HEK293 (cell line): ENCODE measurements around the gene KIF21B.

Source experiments
- CTCF ChIA-PET: fragments of 350-600 bp; formaldehyde crosslinking; extraction: SDS; loops from one replicate; lab custom pipeline; 2021; ENCODE audit warnings: antibody characterized with exemption; lab: Yijun Ruan, JAX
- POLR2A ChIA-PET: fragments of 300-600 bp; formaldehyde crosslinking; extraction: SDS; loops from one replicate; lab custom pipeline; 2020; ENCODE audit warnings: antibody characterized with exemption, inconsistent platforms; lab: Yijun Ruan, JAX
- H3K27ac ChIP-seq: fragments of 200-500 bp; sonication (Bioruptor generic); 2 replicates; pipeline ENCODE4 v1.5.1; 2014; ENCODE audit warnings: low read depth, low read length, control low read depth, inconsistent platforms; ENCODE audit errors: extremely low read depth
- H3K36me3 ChIP-seq, 2 experiments: fragments of 200-500 bp in 1 of 2; sonication (Bioruptor generic) in 1 of 2; 1 replicate in 1 of 2; 2 replicates in 1 of 2; pipeline ENCODE4 v1.5.1; 2014 to 2017; ENCODE audit warnings: inconsistent platforms in 2 of 2, low read length in 2 of 2; ENCODE audit not compliant: control insufficient read depth in 2 of 2, insufficient read depth in 1 of 2
- H3K4me1 ChIP-seq: fragments of 200-500 bp; sonication (Bioruptor generic); 2 replicates; pipeline ENCODE4 v1.5.1; 2014; ENCODE audit warnings: mild to moderate bottlenecking, low read length, inconsistent platforms; ENCODE audit not compliant: control insufficient read depth, insufficient read depth
- H3K4me3 ChIP-seq: 2 replicates; pipeline ENCODE4 v1.5.1; 2011; ENCODE audit warnings: low read depth, mild to moderate bottlenecking, control low read depth, low read length, moderate library complexity
- H3K9me3 ChIP-seq: fragments of 200-500 bp; sonication (Bioruptor generic); 2 replicates; pipeline ENCODE4 v1.5.1; 2014; ENCODE audit warnings: low read depth, low read length, inconsistent platforms; ENCODE audit not compliant: control insufficient read depth, insufficient read depth
- KLF8 ChIP-seq: fragments of 450-650 bp; formaldehyde crosslinking; IDR thresholded peaks from 2 replicates; pipeline ENCODE4 v1.5.1; 2016; ENCODE audit warnings: missing biosample characterization, missing genetic modification characterization
- KLF9 ChIP-seq: fragments of 450-650 bp; formaldehyde crosslinking; IDR thresholded peaks from 2 replicates; pipeline ENCODE4 v1.5.1; 2016; ENCODE audit warnings: missing biosample characterization, missing genetic modification characterization, low read depth
- SALL2 ChIP-seq: fragments of 450-650 bp; formaldehyde crosslinking; IDR thresholded peaks from 2 replicates; pipeline ENCODE4 v1.5.0; 2017; ENCODE audit warnings: missing biosample characterization, mild to moderate bottlenecking, missing genetic modification characterization, borderline replicate concordance
- SETDB1 ChIP-seq: IDR thresholded peaks from one replicate; pipeline ENCODE4 v1.6.1; 2017; ENCODE audit warnings: mild to moderate bottlenecking, low read length, moderate library complexity, mixed read lengths; ENCODE audit not compliant: insufficient read length
- TRIM28 ChIP-seq: IDR thresholded peaks from 2 replicates; pipeline ENCODE4 v1.6.1; 2011; ENCODE audit warnings: low read length, control low read depth, borderline replicate concordance
- WT1 ChIP-seq: fragments of 450-650 bp; formaldehyde crosslinking; IDR thresholded peaks from 2 replicates; pipeline ENCODE4 v1.5.1; 2016; ENCODE audit warnings: missing biosample characterization, missing genetic modification characterization
- ZEB2 ChIP-seq: fragments of 450-650 bp; formaldehyde crosslinking; IDR thresholded peaks from 2 replicates; pipeline ENCODE4 v1.5.1; 2016; ENCODE audit warnings: missing biosample characterization, missing genetic modification characterization
- ZNF140 ChIP-seq: fragments of 450-650 bp; formaldehyde crosslinking; IDR thresholded peaks from 2 replicates; pipeline ENCODE4 v1.5.1; 2016; ENCODE audit warnings: missing biosample characterization, missing genetic modification characterization
- ZNF2 ChIP-seq: fragments of 450-650 bp; formaldehyde crosslinking; IDR thresholded peaks from 2 replicates; pipeline ENCODE4 v1.5.1; 2016; ENCODE audit warnings: missing biosample characterization, missing genetic modification characterization
- ZNF214 ChIP-seq: fragments of 450-650 bp; formaldehyde crosslinking; IDR thresholded peaks from 2 replicates; pipeline ENCODE4 v1.5.1; 2017; ENCODE audit warnings: missing biosample characterization, mild to moderate bottlenecking, missing genetic modification characterization, borderline replicate concordance
- ZNF324 ChIP-seq: fragments of 450-650 bp; formaldehyde crosslinking; IDR thresholded peaks from 2 replicates; pipeline ENCODE4 v1.5.1; 2016; ENCODE audit warnings: missing biosample characterization, missing genetic modification characterization
- ZNF654 ChIP-seq: fragments of 450-650 bp; formaldehyde crosslinking; IDR thresholded peaks from 2 replicates; pipeline ENCODE4 v1.5.1; 2016; ENCODE audit warnings: low read depth, missing biosample characterization, missing genetic modification characterization
- ZNF785 ChIP-seq: fragments of 450-650 bp; formaldehyde crosslinking; IDR thresholded peaks from 2 replicates; pipeline ENCODE4 v1.5.1; 2016; ENCODE audit warnings: missing biosample characterization, missing genetic modification characterization
- ZNF791 ChIP-seq: fragments of 450-650 bp; formaldehyde crosslinking; IDR thresholded peaks from 2 replicates; pipeline ENCODE4 v1.5.1; 2016; ENCODE audit warnings: missing biosample characterization, missing genetic modification characterization
- ZXDB ChIP-seq: fragments of 450-650 bp; formaldehyde crosslinking; IDR thresholded peaks from 2 replicates; pipeline ENCODE4 v1.5.1; 2016; ENCODE audit warnings: missing biosample characterization, missing genetic modification characterization
- TF ChIP-seq, protein P1 (sequence below): fragments of 450-650 bp; formaldehyde crosslinking; IDR thresholded peaks from 2 replicates; pipeline ENCODE4 v1.5.1; 2016; ENCODE audit warnings: missing biosample characterization, missing genetic modification characterization
- TF ChIP-seq, protein P2 (sequence below): fragments of 450-650 bp; formaldehyde crosslinking; IDR thresholded peaks from 2 replicates; pipeline ENCODE4 v1.5.1; 2016; ENCODE audit warnings: missing biosample characterization, missing genetic modification characterization
- TF ChIP-seq, protein P3 (sequence below): fragments of 450-650 bp; formaldehyde crosslinking; IDR thresholded peaks from 2 replicates; pipeline ENCODE4 v1.5.1; 2016; ENCODE audit warnings: missing biosample characterization, missing genetic modification characterization

KIF21B gene

DNA sequence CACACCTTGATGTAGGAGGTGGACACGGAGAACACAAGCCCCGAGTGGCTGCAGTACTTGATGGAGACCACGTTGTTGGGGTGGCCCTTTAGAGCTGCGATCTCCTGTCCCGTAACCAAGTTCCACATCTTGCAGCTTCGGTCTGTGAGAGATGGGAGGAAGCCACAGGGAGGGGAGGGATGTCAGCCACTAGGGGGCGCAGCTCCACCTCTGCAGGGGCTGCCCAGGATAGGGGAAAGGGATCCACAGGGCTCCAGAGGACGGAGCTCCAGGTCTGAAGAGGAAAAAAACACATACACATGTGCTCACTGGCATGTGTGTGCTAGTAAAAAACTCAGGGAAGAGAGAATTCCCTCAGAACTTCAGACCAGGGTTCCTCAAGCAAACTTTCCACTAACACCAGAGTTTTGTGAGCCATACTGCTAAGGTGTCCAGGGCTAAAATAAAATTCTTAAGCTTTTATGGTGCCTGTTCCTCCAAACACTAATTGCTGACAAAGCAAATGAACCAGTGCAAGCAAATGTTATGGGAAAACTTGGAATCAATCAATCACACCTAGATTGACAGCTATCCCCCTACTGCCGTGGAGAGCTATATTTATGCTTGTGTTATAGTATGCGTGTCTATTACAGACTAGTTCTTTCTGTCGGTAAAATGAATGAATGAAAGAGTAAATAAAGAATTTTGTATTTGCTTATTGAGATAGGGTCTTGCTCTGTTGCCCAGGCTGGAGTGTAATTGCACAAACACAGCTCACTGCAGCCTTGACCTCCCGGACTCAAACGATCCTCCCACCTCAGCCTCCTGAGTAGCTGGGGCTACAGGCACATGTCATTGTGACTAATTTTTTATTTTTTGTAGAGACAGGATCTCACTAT, 43.7 kb downstream of the KIF21B start:
- H3K4me3 ChIP-seq, result no peak overlapping the region
- H3K27ac ChIP-seq, result no peak overlapping the region
- no peaks in the 10 kb centered on the region for H3K9me3 ChIP-seq
- no peaks in the 10 kb centered on the region for H3K36me3 ChIP-seq
- no peak for TF ChIP-seq WT1
- TF ChIP-seq SALL2 (tag by site-specific recombination), result no peak
- TF ChIP-seq SETDB1, result peak; percentile 91
- peak; percentile 95; the same call in 1 of the 2 replicates for TF ChIP-seq TRIM28
- TF ChIP-seq, protein P1, sequence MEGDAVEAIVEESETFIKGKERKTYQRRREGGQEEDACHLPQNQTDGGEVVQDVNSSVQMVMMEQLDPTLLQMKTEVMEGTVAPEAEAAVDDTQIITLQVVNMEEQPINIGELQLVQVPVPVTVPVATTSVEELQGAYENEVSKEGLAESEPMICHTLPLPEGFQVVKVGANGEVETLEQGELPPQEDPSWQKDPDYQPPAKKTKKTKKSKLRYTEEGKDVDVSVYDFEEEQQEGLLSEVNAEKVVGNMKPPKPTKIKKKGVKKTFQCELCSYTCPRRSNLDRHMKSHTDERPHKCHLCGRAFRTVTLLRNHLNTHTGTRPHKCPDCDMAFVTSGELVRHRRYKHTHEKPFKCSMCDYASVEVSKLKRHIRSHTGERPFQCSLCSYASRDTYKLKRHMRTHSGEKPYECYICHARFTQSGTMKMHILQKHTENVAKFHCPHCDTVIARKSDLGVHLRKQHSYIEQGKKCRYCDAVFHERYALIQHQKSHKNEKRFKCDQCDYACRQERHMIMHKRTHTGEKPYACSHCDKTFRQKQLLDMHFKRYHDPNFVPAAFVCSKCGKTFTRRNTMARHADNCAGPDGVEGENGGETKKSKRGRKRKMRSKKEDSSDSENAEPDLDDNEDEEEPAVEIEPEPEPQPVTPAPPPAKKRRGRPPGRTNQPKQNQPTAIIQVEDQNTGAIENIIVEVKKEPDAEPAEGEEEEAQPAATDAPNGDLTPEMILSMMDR (tag by site-specific recombination), result peak; percentile 21; the same call in 1 of the 2 replicates
- 0 out of 2 replicates have a peak, but pooled peaks have one; percentile 2 for TF ChIP-seq ZNF140 (tag by site-specific recombination)
- TF ChIP-seq KLF9 (tag by site-specific recombination), result no peak
- TF ChIP-seq ZNF654 (tag by site-specific recombination), result peak; percentile 56
- no peak for TF ChIP-seq ZNF785 (tag by site-specific recombination)
- no peak for TF ChIP-seq ZNF791 (tag by site-specific recombination)
- TF ChIP-seq ZNF2 (tag by site-specific recombination), result peak; percentile 65; the same call in 1 of the 2 replicates
- TF ChIP-seq, protein P2, sequence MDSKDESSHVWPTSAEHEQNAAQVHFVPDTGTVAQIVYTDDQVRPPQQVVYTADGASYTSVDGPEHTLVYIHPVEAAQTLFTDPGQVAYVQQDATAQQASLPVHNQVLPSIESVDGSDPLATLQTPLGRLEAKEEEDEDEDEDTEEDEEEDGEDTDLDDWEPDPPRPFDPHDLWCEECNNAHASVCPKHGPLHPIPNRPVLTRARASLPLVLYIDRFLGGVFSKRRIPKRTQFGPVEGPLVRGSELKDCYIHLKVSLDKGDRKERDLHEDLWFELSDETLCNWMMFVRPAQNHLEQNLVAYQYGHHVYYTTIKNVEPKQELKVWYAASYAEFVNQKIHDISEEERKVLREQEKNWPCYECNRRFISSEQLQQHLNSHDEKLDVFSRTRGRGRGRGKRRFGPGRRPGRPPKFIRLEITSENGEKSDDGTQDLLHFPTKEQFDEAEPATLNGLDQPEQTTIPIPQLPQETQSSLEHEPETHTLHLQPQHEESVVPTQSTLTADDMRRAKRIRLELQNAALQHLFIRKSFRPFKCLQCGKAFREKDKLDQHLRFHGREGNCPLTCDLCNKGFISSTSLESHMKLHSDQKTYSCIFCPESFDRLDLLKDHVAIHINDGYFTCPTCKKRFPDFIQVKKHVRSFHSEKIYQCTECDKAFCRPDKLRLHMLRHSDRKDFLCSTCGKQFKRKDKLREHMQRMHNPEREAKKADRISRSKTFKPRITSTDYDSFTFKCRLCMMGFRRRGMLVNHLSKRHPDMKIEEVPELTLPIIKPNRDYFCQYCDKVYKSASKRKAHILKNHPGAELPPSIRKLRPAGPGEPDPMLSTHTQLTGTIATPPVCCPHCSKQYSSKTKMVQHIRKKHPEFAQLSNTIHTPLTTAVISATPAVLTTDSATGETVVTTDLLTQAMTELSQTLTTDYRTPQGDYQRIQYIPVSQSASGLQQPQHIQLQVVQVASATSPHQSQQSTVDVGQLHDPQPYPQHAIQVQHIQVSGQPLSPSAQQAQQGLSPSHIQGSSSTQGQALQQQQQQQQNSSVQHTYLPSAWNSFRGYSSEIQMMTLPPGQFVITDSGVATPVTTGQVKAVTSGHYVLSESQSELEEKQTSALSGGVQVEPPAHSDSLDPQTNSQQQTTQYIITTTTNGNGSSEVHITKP (tag by site-specific recombination), result no peak
- TF ChIP-seq, protein P3, sequence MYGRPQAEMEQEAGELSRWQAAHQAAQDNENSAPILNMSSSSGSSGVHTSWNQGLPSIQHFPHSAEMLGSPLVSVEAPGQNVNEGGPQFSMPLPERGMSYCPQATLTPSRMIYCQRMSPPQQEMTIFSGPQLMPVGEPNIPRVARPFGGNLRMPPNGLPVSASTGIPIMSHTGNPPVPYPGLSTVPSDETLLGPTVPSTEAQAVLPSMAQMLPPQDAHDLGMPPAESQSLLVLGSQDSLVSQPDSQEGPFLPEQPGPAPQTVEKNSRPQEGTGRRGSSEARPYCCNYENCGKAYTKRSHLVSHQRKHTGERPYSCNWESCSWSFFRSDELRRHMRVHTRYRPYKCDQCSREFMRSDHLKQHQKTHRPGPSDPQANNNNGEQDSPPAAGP (tag by site-specific recombination), result no peak
- no peak for TF ChIP-seq ZNF214 (tag by site-specific recombination)
- TF ChIP-seq KLF8 (tag by site-specific recombination), result no peak
- no peak for TF ChIP-seq ZXDB
- no peak for TF ChIP-seq ZEB2 (tag by site-specific recombination)
- no peak for TF ChIP-seq ZNF324 (tag by site-specific recombination)
- ChIA-PET CTCF (interaction anchor here (0.5 to 3.2 kb wide), 42 partner anchors 9 to 422 kb away, joined by 3 to 76 read pairs (median 4); no protein-coding TSS in a partner anchor), POLR2A (interaction anchor here (0.8 to 1.0 kb wide), 2 partner anchors 46 to 135 kb away, joined by 3 read pairs; no protein-coding TSS in a partner anchor)
- H3K4me1 ChIP-seq, result no peaks in the 10 kb centered on the region
